Fibroblast of gingiva (primary cell): Measurements from ENCODE around the gene SLC10A7.

Experiments
- DNase-seq: peaks from one replicate; pipeline ENCODE4 v3.0.0-alpha.2; 2011; ENCODE audit warnings: low read depth

Gene SLC10A7

DNA sequence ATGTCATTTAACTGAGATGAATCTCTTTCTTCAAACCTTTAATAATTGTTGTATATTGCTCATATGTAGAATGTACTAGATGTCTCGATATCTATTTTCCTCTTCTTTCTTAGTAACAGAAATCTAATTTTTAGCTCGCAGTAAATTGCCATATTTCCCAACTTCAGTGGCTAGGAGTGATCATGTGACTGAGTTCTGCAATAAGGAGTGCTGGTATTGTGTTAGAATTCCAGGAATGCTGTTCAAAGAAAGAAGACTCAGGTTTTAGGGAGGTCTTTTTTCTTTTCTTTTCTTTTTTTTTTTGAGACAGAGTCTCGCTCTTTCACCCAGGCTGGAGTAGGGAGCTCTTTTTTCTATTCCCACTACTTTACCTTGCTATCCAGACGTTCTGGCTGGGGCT, 81.7 kb downstream of the SLC10A7 start:
- DNase-seq: no peak

DNA sequence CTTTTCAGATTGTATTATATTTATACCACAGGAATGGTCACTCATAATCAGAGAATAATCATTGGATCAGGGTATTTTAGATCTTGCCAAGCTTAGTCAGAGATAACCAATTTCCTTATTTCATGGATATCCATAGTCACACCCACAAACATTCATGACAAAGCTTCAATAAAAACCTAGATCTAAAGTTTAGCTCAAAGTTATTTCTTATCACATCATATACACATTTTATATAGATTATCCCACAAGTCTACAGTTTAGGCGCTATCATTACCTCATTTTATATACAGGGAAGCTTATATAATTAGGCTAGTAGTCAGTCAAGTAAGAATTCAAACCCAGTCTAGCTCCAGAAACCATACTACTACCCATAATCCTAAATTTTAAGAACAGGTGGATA, 82.3 kb downstream of the SLC10A7 start:
- no peak for DNase-seq

DNA sequence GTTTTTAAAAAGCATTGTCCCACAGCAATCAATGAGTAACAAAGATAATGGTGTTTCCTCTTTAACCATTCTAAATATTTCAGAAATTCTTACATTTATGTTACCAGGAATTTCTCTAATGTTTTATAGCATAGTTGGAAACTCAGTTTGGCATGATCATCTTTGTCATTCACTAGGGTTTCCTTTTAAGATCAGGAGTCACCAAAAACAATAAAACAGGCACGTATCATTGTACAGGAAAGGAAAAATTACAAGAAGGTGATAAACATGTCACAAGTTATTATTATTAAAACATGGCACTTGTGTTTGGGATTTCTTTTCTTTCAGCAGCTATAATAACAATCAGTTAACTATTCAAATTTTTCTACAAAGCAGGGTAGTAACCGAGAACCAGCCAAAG, 84.0 kb downstream of the SLC10A7 start:
- no peak for DNase-seq

DNA sequence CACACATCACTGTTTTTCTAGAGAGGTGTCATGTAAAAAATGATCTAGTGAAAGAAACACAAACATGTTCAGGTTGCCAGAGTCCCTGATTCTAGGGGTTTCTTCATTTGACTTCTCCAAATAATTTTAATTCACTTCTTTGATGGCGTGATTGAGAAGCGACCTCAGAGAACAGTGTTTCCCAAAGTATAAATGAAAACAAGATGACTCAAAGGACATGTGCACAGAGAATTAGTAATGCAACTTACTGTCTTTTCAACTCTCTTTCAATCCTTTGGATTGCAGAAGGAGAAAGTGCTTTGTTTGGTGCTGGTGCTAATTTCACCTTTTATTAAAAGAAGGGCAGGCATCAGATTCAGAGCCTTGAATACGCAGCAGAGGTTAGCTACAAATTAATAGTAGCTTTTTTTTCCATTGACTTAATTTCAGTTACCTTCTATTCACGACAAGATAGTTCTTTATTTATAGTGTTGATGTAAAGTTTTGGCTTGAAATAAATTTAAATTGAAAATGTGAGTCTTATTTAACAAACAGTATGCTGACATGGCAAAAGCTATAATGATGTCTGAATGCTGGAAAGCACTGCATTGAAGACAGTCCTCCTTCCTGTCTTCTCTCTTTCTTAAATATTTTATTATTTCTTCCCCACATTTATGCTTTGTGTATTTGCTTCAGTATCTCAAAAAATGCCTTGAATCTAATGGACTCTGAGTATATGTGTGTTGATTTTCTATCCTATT, 85.1 kb downstream of the SLC10A7 start:
- no peak for DNase-seq

DNA sequence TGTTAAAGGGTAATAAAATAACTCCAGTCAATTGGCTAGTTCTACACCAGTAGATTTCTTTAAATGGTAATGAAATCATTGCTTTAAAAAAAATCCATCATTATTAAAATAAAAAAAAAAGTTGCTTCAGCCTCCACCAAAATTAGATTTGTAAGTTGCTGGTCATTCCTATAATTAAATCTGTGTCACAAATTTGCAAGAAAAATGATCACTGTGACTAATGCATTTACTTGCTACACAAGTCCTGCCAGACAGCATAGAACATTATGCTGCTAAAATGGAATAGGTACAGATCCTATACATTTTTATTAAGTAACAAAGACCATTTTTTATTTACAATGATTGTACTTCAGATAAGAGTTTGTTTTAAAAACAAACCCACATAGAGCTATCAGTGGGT, 85.8 kb downstream of the SLC10A7 start:
- no peak for DNase-seq

DNA sequence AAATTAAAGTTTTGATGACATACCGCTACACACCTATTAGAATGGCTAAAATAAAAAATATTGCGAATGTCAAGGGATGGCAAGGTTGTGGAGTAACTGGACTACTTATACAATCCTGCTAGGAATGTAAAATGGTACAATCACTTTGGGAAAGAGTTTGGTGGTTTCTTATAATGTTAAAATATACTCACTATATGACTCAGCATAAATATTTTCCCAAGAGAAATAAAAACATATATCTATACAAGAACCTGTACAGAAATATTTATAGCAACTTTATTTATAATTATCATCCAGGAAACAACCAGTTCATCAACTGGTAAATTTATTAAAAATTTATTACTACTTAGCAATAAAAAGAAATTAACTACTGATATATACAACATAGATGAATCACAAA, 89.7 kb downstream of the SLC10A7 start:
- no peak for DNase-seq

DNA sequence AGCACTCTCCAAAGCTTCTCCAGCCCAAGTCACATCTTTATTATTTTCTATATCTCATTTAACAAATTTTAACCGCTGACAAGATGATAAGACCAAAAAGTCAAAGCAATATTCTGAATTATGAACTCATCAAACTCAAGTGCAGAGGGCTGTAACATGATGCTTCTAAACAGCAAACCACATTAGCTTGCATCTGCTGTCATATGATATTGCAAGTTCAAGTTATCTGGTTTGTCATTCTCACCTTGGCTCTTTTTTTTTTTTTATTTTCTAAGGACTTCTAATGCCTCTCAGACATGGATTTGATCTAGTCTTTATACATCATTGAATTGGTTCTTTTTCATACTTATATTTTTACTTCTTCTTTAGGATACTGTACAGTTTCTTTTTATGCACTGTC, 93.4 kb downstream of the SLC10A7 start:
- no peak for DNase-seq

DNA sequence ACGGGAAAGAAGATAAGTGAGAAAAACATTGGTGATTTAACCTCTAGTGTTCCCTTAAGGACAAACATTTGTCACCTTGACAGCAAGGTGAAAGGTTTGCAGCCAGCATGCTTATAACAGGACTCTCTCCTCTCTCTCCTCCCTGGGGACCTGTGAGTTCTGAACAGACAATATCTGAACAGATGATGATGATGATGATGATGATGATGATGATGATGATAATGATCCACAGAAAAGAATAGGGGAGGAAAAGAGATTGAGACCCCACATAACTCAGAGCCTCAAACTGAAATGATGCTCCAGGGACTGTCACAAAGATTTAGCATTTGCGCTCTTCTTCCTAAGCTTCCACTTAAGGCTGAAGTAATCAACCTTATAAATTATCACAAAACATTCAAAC, 103.9 kb downstream of the SLC10A7 start:
- DNase-seq: no peak

DNA sequence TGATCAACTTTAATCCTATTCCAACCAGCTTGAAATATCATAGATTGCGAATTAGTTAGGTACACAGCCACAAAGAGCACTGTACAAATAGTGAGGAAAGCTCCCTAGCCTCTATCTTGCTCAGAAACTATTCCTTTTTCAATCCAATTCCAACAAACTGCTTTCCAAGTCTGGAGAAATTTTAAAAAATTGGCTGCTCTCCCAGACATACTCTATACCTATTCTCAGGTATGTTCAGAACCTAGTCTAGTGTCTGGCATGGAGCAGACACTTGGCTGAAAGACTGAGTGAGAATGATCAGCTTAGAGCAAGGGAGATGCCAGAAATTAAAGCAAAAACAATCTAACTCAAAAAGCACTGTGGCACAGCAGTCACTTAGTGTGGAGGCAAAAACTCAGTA, 105.9 kb downstream of the SLC10A7 start:
- DNase-seq: no peak

DNA sequence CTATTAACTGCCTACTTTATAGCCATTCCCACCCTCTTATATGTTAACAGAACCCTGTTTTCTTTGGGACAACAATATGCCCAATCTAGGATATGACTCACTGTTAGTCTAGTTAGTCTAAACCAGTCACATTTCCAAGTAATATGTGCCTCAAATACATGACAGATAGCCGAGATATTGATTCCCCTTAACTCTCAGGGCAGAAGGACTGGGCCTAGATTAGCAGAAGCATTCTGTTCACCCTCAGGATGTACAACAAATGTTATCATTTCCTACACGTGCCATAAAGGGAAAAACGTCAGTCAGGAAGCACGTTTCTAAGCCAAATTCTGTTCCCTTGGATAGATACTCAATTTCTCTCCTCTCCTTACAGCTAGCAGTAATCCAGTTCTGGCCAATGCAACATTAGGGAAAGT, 114.1 kb downstream of the SLC10A7 start:
- no peak for DNase-seq

DNA sequence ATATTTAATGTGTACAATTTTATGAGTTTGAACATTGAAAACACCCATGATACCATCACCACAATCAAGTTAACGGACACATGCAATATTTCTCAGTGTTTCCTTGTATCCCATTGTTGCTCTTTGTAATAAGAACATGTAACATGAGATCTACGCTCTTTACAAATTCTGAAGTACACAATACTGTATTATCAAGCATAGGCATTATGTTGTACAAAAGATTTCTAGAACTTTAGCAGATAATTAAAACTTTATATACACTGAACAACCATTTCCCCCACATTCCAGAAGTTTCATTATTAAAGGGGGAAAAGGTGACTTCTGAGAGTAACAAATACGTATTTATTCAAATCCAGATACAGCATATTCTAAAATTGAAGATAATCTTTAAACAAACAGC, 114.5 kb downstream of the SLC10A7 start:
- no peak for DNase-seq

DNA sequence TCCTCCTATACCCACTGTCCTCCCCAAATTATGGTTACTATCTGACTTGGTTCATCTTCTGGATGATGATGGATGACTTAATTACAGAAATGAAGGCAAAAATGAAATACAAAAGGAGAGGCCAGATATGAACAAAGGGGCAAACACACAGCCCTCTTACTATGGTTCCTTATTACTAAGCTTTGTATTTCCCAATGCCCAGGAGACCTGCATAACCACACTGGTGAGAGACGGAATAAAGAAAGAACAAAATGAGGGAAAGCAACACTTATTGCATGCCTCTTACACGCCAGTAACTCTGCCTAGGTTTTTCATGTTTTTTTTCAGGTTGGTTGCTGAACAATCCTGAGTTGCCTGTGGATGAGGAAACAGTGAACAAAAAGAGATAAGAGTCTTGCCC, 120.5 kb downstream of the SLC10A7 start:
- peak; percentile 26 for DNase-seq

DNA sequence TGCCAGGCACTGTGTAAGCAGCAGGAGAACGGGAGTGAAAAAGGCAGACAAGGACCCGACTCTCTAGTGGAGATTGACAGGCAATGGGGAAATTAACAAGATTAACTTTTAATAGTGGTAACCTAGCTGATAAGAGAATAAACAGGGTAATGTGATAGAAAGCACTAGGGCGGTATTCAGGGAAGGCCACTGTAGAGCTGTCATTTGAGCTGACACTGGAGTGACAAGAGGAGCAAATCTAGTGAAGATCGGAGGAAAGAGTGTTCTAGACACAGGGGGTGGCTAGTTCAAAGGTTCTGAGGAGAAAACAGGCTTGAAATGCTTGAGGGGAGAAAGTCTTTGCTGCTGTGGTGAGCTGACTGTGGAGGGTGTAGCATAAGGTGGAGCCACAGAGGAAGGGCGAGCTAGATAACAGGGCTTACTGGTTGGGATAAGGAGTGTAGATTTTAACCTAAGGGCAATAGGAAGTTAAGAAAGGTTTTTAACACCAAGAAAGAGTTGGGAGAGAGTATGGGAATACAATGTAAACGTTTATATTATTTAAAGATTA, 122.8 kb downstream of the SLC10A7 start:
- DNase-seq: no peak

DNA sequence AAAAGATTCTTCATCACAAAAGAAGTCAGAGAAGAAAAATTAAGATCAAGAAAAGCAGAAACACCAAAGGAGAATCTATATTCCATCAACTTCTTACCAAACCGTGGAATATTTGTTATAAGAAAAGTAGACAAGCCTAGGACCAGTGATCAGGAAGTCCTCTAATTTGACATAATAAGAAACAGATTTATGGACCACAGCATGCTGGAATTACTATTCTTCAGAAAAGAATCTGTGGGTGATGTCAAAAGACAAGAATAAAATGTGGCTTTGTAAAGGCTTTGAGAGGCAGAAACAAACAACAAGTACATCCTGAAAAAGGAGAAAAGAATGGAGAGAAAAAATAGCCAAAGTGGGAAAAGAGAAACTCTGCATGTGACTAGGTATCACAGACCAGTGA, 123.3 kb downstream of the SLC10A7 start:
- peak; percentile 70 for DNase-seq

DNA sequence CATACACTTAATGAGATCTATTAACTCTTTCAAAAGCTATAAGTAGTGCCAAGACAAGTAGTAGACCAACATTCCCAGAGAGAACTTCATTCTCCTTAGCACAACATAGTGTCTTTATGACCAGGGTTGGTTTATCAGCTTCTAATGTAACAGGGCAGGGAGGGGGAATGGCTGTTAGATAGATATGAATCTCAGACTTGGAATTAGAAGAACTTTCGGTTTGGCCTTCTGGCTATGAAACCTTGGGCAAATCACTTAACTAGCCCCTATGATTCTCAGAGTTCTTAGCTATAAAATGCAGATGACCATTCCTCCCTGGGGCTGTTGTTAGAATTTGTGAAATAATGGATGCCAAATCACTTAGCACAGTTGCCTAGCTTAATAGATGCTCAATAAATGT, 132.2 kb downstream of the SLC10A7 start:
- DNase-seq: no peak

DNA sequence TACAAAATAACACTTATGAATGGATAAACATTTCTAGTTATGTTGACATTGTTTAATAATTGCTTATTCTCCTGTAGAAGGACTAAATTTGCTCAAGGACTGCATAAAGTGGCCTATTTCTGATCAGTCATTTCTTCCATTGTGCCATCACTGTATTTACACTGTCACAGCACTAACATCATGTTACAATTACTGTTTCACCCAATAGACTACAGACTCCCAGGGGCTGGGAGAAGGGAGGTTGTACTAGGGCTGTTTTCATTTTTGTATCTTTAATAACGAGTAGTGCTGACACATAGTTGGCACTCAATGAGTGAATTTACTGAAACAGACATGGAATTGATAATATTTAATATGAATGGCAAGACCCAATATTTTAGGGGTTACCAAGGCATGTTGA, 139.5 kb downstream of the SLC10A7 start:
- peak; percentile 6 for DNase-seq

DNA sequence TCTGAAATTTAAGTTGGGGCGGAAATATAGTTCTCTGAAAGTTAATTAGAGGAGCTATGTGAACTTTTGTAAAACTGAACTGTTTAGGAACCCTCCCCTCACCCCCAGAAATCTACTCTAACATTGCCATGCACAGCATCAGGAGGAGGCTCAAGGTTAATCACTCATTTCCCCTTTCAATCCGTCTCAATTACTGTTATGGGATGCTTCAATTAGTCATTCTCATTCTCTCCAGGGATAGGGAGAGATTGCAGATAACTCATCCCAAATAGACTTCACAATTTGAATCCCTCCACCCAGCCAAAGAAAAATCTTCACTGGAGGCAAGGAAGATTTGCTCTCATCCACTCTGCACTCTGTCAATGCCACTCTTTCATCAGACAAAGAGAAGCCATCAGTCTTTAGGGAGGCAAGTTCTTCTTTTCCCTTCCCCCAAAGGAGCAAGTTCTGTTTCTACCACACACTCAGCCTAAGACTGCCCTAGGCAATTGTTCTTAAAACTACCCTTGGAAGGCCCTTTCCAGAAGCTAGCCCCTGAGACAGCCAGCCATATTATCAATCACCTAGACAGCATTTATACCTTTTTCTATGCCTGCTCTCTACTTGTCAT, 140.4 kb downstream of the SLC10A7 start:
- DNase-seq: no peak

DNA sequence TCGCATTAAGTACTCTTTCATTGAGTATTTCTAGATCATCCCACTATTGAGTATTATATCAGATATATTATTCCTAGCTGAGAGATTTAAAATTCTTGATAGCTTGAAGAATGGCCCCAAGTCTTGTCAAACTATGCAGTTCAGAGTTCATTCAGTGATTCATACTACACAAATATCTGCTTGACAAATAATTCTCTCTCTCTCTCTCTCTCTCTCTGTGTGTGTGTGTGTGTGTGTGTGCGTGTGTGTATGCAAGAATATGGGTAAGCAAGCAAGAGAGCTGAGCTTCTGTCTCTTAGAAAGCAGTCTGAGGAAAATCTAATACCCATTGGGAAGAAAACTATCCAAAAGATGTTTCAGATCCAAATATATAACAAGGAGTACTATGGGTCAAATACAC, 142.0 kb downstream of the SLC10A7 start:
- peak; percentile 10 for DNase-seq

DNA sequence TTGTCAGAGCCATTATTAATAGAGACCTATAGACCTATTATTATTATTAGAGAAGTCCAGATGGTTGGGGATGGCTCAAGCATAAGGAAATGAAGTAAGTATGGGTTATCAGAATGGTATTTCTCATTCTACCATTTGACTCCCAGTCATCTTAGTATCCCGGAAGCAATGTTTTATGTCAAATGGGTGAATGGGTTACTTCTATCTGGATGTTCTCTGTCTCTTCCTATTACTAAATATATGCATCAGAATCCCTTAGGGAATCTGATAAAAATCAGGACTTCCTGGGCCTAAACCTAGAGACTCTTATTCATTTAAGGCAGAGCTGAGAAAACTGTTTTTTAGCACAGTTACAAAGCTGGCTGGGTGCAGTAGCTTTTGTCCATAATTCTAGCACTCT, 149.9 kb downstream of the SLC10A7 start:
- DNase-seq: no peak

DNA sequence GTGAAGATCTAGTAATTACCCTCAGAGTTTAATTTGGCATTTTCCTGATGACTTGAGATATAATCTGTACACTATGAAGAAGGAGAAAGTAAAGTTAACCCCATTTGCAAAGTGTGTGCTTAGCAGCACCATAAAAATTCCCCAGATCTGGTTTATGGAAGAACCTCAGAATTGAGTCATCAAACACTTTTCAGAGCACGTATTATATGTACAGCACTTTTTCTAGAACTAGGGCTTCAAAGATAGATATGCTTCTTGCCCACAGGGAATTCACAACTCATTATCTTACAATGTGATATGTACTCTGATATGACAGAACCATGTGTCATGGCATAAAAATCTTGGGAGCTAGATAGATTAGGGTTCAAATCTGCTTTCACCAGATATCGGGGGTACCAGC, 150.9 kb downstream of the SLC10A7 start:
- no peak for DNase-seq

DNA sequence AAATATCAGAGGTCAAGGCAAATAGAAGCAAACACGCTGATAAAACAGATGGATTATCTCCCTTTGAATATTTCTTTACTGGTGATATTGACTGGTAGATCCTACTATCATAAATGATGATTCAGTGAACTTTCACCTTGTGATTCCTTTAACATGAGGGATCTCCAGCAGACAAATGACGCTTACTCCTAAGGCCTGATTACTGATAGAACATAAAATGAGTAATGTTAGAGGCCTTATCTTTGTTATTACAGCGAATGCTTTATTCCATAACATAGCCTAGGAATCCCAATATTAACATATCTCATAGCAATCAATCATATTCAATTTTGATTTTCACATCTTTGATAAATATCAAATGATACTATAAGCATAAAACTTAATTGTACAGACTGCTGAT, 152.3 kb downstream of the SLC10A7 start:
- no peak for DNase-seq

DNA sequence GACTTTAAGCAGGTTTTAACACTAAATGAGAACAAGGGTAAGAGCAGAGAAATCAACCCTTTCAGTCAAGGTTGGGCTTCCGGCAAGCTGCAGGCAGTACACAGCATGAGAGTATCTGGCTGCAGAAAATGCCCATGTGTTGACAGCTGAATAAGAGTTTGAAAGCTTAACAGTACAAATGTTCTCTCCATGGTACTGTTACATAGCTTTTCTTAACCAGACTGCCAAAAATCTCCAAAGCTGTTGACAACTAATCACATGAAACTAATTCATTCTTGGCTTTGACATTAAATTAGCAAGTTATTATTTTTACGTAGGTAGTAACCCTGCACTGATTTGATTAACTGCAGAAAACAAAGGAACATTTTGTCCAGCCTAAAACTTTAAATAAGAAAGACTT, 153.5 kb downstream of the SLC10A7 start:
- DNase-seq: peak; percentile 3

DNA sequence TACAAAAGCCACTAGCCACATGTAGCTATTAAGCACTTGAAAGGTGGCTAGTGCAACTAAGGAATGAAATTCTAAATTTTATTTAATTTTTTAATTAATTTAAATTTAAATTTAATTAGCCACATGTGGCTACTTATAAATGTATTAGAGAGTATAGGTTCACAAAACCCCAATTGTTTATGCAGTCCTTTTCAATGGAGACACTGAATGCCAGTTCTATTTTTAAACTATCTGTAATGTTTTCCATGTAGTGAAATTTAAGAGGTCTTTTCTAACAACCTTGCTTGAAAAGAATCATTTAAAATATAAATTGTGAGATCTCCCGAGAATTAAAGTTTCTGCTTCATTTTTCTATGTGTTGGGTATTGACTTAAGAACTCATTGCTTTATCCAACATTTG, 154.4 kb downstream of the SLC10A7 start:
- DNase-seq: no peak

DNA sequence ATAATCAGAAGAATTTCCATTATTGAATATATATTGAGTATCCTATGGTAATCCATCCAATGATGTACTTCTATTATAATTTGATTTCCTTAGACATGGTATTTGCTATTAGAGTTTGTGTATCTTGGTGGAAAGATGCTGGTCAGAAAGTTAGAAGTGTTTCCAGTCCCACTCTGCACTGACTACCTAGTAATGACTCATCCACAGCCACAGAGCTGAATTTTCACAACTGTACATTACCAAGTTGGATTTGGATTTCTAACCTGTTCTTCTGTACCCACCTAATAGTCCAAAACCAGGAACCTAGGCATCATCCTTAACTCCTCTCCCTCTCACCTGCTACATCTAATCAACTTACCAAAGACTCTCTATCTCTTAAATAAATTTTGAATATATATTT, 162.0 kb downstream of the SLC10A7 start:
- no peak for DNase-seq
